Measurements from ENCODE around the gene MPPED2.

MPPED2 gene, protein sequence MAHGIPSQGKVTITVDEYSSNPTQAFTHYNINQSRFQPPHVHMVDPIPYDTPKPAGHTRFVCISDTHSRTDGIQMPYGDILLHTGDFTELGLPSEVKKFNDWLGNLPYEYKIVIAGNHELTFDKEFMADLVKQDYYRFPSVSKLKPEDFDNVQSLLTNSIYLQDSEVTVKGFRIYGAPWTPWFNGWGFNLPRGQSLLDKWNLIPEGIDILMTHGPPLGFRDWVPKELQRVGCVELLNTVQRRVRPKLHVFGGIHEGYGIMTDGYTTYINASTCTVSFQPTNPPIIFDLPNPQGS

DNA sequence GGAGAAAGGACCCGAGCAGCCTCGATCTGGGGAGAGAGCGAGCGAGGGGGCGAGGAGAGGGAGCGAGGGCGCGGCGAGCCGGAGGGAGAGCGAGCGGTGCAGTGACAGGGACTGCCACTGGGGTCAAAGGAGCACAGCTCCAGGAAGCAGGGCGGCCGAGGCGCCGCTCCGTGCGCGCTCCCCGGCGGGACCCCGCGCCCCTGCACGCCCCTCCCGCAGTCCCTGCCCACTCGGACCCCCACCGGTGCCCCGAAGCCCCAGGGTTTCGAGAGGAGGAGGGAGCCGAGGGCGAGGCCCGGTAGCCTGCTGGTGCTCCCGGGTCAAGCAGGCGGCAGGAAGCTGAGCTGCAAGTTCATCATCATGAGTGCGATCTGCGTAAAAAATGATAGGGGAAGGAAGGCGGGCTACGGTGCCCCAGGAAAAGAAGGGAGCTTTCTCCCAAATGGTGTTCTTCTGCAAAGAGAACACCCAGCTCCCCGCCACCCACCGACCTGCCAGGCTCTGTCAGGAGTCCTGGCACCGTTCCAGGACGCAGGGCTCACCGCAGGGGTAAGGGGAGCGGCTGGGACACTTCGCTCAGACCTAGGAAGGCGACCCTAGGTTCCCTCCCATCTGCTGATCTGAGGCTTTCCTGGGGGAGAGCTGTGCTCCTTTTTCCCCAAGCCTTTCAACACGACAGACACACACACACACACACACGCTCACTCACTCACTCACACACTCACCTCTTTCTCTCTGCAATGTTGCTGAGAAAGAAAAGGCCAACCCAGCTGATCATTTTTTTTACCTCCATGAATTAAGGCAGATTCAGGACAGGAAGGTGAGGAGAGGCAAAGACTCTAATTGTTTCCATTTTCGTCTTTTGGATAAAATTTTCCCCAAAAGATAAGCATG, at the start of gene MPPED2:
TSS of gene MPPED2 (minus strand) at position 103 of the 894 bp plus-strand sequence. CDS start 5,980 bp downstream, outside the sequence.
- no peak for DNase-seq (ENCODE audit: low read depth)

DNA sequence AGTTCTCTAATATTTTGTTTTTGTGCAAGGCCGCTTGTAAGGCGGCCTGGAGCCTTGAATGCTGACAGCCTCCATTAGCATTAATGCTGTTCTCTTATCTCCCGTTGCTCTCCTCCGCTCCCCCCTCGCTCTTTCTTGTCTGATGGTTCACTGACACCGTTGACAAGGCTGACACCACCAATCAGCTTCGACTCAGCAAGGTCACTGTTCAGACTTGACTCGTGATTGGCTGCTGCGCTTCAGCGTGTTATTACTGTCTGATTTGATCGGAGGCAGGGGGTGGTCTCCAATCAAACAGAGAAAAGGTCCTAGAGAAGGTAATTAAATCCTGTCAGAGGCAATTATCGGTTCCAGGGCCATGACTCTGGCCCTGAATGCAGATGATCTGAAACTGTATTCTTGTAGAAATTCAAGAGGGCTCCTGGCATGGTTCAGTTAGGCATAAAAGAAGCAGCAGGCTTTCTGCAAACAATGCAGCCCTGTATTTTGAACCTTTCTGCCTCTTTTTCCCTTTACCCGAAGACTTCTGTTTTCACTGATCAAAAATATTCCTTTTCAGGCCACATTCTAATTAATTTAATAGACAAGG, 49.3 kb upstream of the MPPED2 start:
- DNase-seq (ENCODE audit: low read depth), result no peak

DNA sequence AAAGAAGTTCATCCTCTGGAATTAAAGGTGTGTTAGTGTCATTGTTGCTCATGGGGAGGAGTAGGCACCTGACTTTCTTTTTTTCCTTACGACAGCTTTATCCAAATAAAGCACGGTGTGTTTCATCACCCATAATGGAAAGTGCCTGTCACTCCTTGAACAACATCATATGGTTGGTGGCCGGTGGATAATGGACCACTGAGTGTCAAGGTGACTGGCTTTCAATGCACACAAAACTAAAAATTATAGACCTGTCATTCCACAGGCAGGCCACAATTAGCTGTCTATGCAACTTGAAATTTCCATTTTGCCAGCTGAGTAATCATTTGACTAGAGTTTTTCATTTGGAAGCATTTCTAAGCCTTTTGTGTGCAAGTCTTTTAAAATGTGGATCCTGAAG, 45.0 kb upstream of the MPPED2 start:
- DNase-seq (ENCODE audit: low read depth), result no peak

DNA sequence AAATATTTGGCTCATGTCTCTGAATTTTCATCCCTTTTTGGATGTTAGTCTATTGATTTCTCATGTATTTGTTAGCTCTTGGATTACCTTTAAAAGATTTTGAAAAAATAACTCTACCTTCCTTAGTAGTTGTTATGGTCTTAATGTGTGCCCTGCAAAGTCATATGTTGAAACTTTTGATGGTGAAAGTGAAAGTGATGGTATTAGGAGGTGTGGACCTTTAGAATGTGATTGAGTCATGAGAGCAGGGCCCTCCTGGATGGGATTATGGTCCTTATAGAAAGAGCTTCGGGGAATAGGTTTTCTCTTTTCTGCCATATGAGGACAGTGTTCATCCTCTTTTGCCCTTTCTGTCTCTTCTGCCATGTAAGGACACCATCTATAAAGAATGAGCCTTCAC, 33.6 kb upstream of the MPPED2 start:
- DNase-seq (ENCODE audit: low read depth), result no peak

DNA sequence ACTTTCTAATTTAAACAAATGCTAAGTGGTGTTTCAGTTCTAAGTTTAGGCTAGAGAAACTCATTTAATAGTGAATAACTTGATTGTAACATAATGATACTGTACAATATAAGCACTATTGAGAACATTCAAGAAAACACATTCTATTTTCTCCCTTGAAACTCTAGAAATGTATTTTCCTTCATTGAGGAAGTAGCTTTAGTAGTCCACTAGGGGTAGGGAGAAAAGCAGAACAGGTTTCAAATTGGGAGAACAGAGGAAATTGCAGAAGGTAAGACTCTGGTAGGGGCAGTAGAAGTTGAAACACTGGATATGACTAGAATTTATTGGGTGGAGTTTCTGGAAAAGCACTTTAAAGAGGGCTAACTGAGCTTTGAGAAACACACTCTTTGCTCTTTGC, 31.6 kb upstream of the MPPED2 start:
- DNase-seq (ENCODE audit: low read depth), result no peak

DNA sequence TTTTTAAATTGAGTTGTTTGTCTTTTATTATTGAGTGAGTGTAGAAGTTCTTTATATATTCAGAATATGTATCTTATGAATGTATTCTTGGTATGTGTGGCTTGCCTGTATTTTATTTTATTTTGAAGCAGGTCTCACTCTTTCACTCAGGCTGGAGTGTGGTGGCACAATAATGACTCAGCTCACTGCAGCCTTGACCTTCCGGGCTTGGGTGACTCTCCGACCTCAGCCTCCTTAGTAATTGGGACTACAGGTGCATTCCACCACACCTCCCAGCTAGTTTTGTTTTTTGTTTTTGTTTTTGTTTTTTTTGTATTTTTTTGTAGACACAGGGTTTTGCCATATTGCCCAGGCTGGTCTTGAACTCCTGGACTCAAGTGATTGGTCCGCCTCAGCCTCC, 24.5 kb upstream of the MPPED2 start:
- no peak for DNase-seq (ENCODE audit: low read depth)

DNA sequence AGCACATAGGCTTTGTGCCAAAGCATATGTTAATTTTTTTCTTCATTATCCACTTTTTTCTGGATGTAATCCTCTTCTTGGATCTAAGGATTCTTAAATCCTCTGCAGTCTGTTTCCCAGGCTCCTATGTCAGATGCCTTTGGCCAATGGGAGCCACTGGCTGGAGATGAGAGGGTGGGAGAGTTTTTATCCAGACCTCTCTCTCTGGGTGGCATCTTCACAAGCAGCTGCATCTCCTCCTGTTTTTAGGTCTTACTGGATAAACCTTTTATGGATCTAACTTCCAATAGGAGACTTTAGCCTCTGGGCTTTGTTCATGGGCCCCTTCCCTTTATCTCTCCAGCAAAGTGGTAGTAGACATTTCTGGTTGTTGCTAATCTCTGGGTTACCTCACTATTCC, 22.4 kb upstream of the MPPED2 start:
- no peak for DNase-seq (ENCODE audit: low read depth)

DNA sequence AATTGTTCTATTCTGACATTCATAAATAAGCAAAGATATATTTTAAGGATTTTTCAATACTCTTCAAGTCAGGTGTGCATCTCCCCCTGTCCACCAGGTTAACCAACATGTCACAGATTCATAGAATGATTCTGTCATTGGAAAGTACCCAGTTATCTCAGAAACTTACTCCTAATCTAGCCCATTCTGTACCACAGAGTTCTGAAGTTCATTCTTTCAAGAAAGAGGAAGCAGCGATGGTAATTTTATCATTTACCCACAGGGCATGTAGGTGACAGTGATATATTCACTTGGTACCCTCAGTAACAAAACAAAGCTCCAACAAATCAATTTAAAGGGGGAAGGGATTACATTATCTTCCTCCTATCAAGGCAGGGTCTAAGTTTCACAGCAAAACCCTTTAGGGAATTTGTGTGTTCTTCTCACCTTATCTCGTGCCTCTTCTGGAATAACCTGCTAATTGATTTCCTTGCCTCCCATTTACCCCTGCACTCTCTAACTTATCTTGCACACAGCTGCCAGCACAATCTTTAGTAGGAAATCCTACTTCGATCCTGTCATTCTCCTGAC, 19.0 kb upstream of the MPPED2 start:
- DNase-seq (ENCODE audit: low read depth), result no peak

DNA sequence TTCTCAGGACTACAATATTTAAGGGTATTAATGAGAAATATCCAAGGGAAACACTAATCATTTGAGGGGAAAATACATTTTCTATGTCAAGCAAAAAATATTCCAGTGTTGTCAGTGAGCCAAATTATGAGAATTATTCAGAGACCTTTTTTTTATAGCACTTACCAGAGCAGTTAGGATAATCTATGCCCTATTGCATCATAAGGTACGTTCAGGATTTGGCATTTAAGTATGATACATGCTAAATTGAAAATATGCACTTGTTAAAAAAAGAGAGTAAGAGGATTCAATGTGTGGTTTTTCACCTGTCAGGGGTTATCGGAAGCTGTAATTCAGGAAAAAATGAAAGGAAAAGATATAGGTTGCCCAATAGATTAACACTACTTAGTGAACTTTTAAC, 17.2 kb upstream of the MPPED2 start:
- DNase-seq (ENCODE audit: low read depth), result no peak

DNA sequence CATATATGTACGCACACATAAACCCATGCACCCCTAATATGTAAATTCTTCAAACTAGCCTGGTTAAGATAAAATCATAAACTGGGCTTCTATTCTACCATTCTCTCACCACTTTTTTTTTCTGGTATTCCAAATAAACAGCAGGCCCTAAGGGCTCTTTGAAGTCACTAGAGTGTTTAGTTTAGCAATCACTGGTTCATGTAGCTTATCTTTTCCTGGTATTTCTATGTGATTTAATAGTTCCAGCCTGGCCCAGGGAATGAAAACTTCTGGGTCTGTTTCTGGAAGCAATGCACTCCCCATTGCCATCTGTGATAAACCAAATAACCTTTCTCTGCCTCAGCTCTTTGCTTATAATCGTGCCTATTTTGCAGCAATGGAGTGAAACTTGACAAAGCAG, 10.7 kb upstream of the MPPED2 start:
- DNase-seq (ENCODE audit: low read depth), result no peak

DNA sequence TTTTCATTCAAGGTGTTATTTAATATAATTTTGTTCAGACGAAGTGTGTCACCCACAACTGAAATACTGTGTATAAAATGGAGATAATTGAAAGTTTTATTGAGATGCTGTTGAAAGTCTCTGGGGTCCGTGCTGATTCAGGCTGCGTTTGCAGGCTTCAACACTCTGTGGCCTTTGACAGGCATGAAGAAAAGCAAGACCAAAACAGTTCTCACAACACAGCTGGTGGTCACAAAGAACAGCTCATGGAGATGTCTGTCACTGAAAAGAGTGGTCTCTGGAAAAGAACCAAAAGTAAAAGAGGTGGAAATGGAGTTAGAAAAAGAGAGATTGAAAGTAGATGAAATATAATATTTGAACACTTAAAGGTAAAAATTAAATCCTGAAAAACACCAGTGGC, 9.8 kb upstream of the MPPED2 start:
- DNase-seq (ENCODE audit: low read depth), result no peak

DNA sequence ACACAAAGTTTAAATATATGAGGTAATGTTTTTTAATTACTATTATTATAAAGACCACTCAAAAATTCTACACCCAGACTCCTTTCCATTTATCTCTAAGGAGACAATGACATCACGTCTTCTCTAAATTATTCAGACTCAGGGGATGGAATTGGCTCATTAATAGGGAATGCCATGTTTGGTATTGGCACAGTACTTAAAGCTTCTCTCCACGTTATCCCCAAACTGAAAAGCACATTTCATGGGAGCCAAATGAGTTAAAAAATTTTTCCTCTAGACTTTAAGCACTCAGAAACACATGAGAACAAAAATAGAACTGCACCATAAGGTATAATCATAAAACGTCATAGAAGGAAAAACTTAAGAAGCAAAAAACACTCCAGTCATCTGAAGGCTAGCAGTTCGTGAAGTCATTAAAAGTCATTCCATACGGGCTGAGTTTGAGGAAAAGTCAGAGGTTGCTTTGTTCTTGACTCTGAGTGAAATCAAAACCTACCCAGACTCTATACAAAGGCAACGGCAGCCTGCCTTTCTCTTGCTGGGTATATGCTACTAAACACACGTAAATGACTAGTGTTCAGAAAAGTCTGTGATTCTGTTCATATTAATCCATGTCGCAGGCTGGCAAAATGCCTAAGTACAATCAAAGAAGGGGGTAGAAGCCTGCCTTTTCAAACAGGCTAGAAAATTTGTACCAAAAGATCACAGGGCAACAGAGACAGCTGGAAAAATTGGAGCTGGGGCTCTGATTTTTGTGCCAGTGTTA, 8.7 kb upstream of the MPPED2 start:
- no peak for DNase-seq (ENCODE audit: low read depth)

DNA sequence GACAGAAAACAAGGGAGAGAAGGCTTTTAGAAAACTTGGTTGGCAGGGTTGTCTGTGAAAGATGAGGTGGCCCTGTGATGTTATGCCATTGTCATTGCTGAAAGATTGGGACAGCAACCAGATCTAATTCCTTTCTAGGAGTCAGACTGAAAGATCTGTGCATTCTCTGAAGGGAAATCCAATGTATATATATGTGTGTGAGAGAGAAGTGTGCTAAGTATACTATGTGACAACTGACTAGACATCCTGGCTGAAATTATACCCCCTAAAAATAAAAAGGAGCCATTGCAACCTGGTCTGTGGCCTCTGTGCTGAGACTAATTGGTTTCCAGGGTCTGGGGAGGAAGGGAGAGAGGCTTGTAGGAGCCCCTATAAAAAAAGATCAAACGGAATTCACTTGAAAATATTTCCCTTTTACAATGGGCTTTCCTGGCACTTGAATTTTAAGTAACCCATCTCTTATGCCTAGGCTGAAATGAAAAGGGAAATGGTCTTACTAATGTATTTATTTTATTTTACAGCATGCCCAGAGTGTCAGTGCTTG, 1.2 kb upstream of the MPPED2 start:
- no peak for DNase-seq (ENCODE audit: low read depth)

DNA sequence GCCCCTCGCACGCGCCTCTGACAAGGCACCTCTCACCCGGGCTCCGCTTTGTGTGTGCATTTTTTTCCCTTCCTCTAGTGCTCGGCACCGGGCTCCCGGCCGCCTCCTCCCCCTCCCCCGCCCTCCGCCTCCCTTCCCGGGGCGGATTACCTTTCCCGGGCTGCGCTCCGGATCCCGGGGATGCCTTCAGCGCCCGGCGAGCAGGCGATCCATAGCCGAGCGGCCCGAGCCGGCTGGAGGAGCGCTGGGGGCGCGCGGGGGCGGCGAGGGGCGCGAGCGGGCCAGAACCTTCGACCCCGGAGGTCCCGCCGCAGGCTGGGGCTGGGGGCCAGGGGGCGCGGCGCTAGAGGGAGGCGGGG, 282 bp downstream of the MPPED2 start:
- DNase-seq (ENCODE audit: low read depth), result no peak

DNA sequence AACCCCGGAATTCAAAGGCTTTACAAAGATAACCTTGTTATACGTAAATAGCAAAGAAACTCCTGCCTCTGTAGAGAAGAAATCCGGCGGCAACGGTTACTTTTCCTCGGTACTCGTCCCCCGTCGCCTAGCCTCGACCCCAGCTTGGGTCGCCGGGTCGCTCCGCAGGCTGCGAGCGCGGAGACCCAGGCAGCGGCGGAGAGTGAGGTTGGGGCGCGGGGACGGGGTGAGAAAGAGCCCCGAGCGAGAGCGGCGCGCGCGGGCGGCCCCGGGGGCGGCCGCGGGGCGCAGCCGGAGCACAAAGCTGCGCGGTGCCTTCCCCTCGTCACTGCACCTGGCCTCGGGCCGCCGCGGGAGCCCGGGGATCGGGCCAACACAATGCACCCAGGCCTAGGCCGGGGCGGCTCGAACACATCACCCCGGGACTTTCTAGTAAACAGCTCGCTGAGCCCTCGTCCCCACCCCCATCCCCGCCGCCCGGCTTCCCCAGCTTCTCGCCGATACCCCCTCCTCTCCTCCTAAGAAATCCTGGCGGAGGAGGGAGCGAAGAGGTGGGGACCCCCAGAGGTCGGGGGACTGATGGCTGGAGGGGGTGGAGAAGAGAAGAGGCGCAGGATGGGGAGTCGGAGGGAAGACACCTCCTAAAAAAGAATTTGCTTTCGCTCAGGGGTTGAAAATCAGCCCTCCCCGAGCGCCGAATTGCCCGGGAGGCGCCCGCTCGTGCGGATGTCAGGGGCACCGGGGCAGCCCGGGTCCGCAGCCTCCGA, 845 bp downstream of the MPPED2 start:
- no peak for DNase-seq (ENCODE audit: low read depth)

DNA sequence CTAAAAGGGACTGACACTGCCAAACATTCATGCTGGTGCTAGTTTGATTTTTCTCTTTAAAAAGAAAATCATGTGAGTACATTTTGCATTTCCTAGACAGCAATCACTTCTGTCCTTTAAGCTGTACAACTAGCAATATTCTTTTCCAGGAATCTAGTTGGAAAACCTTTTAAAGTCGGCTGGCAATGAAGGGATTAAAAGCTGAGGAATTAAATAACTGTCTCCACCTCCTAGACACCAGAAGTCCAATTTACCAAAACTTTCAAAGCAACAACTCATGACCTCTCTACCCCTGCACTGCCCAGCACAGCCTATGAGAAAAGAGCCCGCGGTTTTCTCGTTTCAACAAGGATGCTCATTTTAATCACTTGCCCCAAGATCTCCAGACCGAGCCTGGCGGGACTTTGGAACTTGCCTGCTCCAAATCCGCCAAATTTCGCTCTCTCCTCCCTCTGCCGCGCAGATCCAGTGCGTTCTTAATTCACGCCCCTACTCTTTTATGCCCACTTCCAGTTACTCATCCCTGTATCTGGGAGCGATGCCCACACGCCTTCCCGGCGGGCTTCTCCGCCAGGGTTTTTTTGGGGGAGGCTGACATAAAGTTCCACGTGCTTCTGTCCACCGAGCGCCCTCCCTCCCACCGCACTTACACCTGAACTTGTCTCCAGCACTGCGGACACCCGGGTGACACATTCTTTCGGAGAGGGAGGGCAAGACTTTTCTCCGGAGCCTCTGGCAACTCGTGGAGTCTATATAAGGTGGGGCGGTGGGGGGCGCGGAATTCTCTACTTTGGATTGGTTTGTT, 2.5 kb downstream of the MPPED2 start:
- no peak for DNase-seq (ENCODE audit: low read depth)

DNA sequence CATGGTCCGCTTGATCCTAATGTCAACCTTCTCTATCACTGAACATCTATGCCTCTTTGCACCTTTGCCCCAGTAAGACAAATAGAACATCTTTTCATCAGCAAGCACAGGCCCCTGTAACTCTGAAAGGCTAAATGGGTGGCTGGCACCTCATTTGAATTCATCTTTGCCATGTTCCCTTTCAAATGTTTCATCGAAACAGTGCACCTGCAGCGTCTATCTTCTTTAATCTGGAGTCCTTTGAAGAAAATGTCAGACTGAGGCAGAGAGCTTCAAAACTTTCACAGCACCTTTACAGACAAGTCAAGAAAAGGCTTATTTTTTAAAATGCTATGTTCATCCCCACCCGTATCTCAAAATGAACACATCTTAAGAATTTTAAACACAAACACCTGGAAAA, 3.4 kb downstream of the MPPED2 start:
- no peak for DNase-seq (ENCODE audit: low read depth)

DNA sequence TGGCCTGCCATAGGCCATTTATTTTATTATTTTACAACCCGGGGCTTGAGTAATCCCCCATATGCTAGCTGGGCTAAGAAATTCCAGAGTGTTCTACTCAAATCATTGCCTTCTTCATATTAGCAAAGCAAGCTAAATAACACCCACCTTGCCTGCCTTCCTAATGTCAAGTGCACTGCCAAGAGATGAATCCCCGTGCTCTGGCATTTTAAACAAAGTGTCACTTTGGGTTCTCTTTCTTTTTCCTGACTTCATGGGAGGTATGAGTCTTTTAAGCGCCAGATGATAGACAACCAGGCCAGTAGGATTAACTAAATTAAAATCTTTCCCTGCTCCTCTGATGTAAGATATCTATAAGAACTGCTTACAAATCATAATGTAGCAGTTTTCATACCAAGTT, 4.5 kb downstream of the MPPED2 start:
- DNase-seq (ENCODE audit: low read depth), result no peak

DNA sequence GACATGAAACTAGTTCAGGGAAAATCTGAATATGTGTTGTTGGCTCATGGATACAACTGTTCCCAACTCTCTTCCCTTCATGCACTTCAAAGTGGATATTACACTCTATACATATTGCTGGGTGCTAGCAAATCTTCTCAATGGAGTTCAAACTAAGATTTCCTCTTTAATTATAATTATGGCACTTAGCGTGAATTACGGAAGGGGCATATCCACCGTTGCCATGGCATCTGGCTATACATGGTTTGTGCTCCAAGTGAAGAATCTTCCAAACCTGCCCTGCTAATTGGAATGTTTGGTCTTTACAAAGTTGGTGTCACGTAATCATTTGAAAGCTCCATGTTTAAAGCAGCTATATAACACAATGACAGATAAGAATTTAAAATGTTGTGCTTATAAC, 5.6 kb downstream of the MPPED2 start:
- DNase-seq (ENCODE audit: low read depth), result no peak
